Panc1 (cell line): ENCODE results near the gene ST8SIA5.

ENCODE experiments used
- POLR2AphosphoS5 ChIP-seq: IDR thresholded peaks from 2 replicates; pipeline ENCODE4 v1.6.1; 2012; ENCODE audit warnings: mild to moderate bottlenecking, low read depth, low read length, moderate library complexity
- SIN3A ChIP-seq: IDR thresholded peaks from 2 replicates; pipeline ENCODE4 v1.6.1; 2012; ENCODE audit warnings: low read depth, mild to moderate bottlenecking, low read length, moderate library complexity, borderline replicate concordance; ENCODE audit not compliant: insufficient read depth
- TCF7L2 ChIP-seq: IDR thresholded peaks from 2 replicates; pipeline ENCODE4 v1.6.1; 2011; ENCODE audit warnings: mild to moderate bottlenecking, low read depth, low read length, inconsistent platforms
- TF ChIP-seq, protein P1 (sequence below): fragments of 450-650 bp; IDR thresholded peaks from 2 replicates; pipeline ENCODE4 v1.5.1; 2017; ENCODE audit warnings: mild to moderate bottlenecking
- TF ChIP-seq, protein P2 (sequence below), 2 experiments: IDR thresholded peaks; 2 replicates each; pipeline ENCODE4 v1.6.1; 2011 to 2012; ENCODE audit warnings: low read depth in 2 of 2, control low read depth in 1 of 2, low read length in 1 of 2, mild to moderate bottlenecking in 1 of 2, moderate library complexity in 1 of 2; ENCODE audit not compliant: insufficient read depth in 1 of 2

DNA sequence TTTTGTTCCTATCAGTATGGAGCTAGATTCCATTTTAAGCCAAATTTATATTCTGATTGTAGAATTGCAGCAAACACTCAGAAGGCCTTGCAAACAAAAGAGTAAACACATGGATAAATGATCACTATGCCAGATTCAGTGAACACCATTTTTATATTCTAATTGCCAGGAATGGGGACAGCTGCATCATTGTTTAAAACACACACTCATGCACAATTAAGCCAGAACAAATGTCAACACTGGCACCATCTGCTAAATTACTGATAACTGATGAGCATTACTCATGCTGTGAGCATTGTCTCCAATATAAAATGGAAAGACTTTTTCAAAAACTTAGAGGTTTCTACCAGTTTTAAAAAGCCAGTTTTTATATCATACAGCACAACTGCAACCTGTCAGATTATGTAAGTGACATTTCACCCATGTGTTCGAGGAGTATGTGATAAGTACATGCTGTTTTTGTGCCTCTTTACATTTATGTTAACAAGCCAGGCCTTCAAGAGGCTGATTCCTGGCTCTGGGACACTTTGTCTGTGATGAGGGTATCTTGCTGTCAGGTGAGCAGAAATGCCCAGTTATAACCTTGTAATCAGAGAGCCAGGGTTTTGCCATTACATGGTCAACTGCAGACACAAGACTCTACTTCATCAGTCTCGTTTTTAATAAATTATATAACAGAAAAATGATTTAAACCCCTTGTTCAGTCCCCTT lies 4.4 kb upstream of the ST8SIA5 start:
- TF ChIP-seq, protein P1, sequence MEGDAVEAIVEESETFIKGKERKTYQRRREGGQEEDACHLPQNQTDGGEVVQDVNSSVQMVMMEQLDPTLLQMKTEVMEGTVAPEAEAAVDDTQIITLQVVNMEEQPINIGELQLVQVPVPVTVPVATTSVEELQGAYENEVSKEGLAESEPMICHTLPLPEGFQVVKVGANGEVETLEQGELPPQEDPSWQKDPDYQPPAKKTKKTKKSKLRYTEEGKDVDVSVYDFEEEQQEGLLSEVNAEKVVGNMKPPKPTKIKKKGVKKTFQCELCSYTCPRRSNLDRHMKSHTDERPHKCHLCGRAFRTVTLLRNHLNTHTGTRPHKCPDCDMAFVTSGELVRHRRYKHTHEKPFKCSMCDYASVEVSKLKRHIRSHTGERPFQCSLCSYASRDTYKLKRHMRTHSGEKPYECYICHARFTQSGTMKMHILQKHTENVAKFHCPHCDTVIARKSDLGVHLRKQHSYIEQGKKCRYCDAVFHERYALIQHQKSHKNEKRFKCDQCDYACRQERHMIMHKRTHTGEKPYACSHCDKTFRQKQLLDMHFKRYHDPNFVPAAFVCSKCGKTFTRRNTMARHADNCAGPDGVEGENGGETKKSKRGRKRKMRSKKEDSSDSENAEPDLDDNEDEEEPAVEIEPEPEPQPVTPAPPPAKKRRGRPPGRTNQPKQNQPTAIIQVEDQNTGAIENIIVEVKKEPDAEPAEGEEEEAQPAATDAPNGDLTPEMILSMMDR, result no peak
- TF ChIP-seq SIN3A (no peak), POLR2AphosphoS5 (no peak), TCF7L2 (no peak)
- TF ChIP-seq, protein P2, sequence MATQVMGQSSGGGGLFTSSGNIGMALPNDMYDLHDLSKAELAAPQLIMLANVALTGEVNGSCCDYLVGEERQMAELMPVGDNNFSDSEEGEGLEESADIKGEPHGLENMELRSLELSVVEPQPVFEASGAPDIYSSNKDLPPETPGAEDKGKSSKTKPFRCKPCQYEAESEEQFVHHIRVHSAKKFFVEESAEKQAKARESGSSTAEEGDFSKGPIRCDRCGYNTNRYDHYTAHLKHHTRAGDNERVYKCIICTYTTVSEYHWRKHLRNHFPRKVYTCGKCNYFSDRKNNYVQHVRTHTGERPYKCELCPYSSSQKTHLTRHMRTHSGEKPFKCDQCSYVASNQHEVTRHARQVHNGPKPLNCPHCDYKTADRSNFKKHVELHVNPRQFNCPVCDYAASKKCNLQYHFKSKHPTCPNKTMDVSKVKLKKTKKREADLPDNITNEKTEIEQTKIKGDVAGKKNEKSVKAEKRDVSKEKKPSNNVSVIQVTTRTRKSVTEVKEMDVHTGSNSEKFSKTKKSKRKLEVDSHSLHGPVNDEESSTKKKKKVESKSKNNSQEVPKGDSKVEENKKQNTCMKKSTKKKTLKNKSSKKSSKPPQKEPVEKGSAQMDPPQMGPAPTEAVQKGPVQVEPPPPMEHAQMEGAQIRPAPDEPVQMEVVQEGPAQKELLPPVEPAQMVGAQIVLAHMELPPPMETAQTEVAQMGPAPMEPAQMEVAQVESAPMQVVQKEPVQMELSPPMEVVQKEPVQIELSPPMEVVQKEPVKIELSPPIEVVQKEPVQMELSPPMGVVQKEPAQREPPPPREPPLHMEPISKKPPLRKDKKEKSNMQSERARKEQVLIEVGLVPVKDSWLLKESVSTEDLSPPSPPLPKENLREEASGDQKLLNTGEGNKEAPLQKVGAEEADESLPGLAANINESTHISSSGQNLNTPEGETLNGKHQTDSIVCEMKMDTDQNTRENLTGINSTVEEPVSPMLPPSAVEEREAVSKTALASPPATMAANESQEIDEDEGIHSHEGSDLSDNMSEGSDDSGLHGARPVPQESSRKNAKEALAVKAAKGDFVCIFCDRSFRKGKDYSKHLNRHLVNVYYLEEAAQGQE (IDR thresholded peaks at IDR 0.05; ENCODE audit: insufficient read depth in 1 of 2, low read depth in 2 of 2, low read length in 1 of 2), result no peak
